ENCODE results near the gene ARHGEF4. TPM values are rescaled to one million over a fixed set of nuclear protein-coding genes. Genes with fewer than 3 reads are reported as not detected.

The ARHGEF4 gene
- total RNA-seq, 1 experiment from 2014 or later: 26.6 TPM

- H3K79me2 ChIP-seq (ENCODE audit: insufficient read depth, low read length): no peaks in the 10 kb centered on the region
- no peaks in the 10 kb centered on the region for H3K9me3 ChIP-seq (ENCODE audit: control insufficient read depth in 1 of 2, insufficient read depth in 1 of 2, low read depth in 1 of 2, low read length in 2 of 2)
- intact Hi-C loops (cut with micrococcal nuclease): no loop called here
- H3K4me2 ChIP-seq (ENCODE audit: low read length): no peak overlapping the region
- no peaks in the 10 kb centered on the region for H3K4me1 ChIP-seq (ENCODE audit: control insufficient read depth in 1 of 2, insufficient read depth in 2 of 2, low read length in 2 of 2)
- H3K36me3 ChIP-seq (ENCODE audit: control insufficient read depth in 1 of 2, insufficient read depth in 2 of 2, low read length in 2 of 2): no peaks in the 10 kb centered on the region; a peak in 1 of 4 replicates
- no peak overlapping the region for H2AFZ ChIP-seq (ENCODE audit: low read depth, low read length, poor library complexity, severe bottlenecking)
- POLR2A ChIA-PET: no interaction called here
- no peaks in the 10 kb centered on the region for H3K27me3 ChIP-seq (ENCODE audit: insufficient read depth, low read length)
- no peak overlapping the region for H3K4me3 ChIP-seq (replicated peaks in 1 of 2; ENCODE audit: low read depth in 1 of 2, low read length in 2 of 2)
- no peaks in the 10 kb centered on the region for H4K20me1 ChIP-seq (ENCODE audit: insufficient read depth)
- CTCF ChIA-PET: no interaction called here
- ATAC-seq: no peak
- RAD21 ChIA-PET (ENCODE audit: low non-redundant PET in 1 of 2, low total read pairs in 2 of 2, uncharacterized antibody in 2 of 2, unreplicated experiment in 2 of 2): no interaction called here
- no peaks in the 10 kb centered on the region for H3K9me2 ChIP-seq (ENCODE audit: insufficient read depth)
- no TSS peak for BruUV-seq (replicated peaks)
- no peak for DNase-seq (ENCODE audit: low read depth, low spot score)
- TF ChIP-seq SRF (IDR thresholded peaks at IDR 0.05; ENCODE audit: low read depth): no peak
- TF ChIP-seq, protein P1, sequence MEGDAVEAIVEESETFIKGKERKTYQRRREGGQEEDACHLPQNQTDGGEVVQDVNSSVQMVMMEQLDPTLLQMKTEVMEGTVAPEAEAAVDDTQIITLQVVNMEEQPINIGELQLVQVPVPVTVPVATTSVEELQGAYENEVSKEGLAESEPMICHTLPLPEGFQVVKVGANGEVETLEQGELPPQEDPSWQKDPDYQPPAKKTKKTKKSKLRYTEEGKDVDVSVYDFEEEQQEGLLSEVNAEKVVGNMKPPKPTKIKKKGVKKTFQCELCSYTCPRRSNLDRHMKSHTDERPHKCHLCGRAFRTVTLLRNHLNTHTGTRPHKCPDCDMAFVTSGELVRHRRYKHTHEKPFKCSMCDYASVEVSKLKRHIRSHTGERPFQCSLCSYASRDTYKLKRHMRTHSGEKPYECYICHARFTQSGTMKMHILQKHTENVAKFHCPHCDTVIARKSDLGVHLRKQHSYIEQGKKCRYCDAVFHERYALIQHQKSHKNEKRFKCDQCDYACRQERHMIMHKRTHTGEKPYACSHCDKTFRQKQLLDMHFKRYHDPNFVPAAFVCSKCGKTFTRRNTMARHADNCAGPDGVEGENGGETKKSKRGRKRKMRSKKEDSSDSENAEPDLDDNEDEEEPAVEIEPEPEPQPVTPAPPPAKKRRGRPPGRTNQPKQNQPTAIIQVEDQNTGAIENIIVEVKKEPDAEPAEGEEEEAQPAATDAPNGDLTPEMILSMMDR (IDR thresholded peaks at IDR 0.05 in 2 of 3, conservative IDR thresholded peaks at IDR 0.05 in 1 of 3; ENCODE audit: borderline replicate concordance in 1 of 3, insufficient read depth in 1 of 3, low read depth in 2 of 3, low read length in 2 of 3): no peak
- no peak for TF ChIP-seq TCF7L2 (IDR thresholded peaks at IDR 0.05; ENCODE audit: borderline replicate concordance, extremely low read depth, insufficient read depth, insufficient read length)
- TF ChIP-seq CBX3 (IDR thresholded peaks at IDR 0.05; ENCODE audit: low read depth): no peak
- TF ChIP-seq ATF3 (IDR thresholded peaks at IDR 0.05): no peak
- TF ChIP-seq SP1 (IDR thresholded peaks at IDR 0.05; ENCODE audit: low read depth): no peak
- TF ChIP-seq EZH2phosphoT487 (IDR thresholded peaks at IDR 0.05; ENCODE audit: borderline replicate concordance): no peak
- no peak for TF ChIP-seq EZH2 (IDR thresholded peaks at IDR 0.05)
- TF ChIP-seq SIN3A (IDR thresholded peaks at IDR 0.05; ENCODE audit: low read depth): no peak
- no peak overlapping the region for H3K27ac ChIP-seq (ENCODE audit: low read depth, low read length)
- H3K9ac ChIP-seq (ENCODE audit: low read length): no peak overlapping the region
Measured at GRCh38 chr2:130964931-130965330, 128.2 kb downstream of the ARHGEF4 start.

Data from HCT116 (cell line).